Fibroblast of villous mesenchyme (primary cell): ENCODE results near the gene FHL2. TPM values are rescaled to one million over a fixed set of nuclear protein-coding genes. Genes with fewer than 3 reads are reported as not detected.

Experiments
- DNase-seq: peaks from one replicate; pipeline ENCODE4 v3.0.0-alpha.2; 2010; ENCODE audit warnings: low read depth
- H3K4me3 ChIP-seq: 2 replicates; pipeline ENCODE4 v1.5.1; 2011; ENCODE audit warnings: low read depth, mild to moderate bottlenecking, low read length
- CTCF ChIP-seq: IDR thresholded peaks from 2 replicates; pipeline ENCODE4 v1.5.1; 2012; ENCODE audit warnings: low read depth, mild to moderate bottlenecking, low read length; ENCODE audit not compliant: insufficient read depth
- total RNA-seq: library from RNA; depleted of rRNA; stranded (reverse); fragments of >200 nt; gene quantifications from 2 replicates; pipeline ENCODE4 v1.2.3, GENCODE V29; 2012

Gene FHL2
- total RNA-seq, 1 donor, result 343 TPM

GRCh38 chr2:105323111-105323510, 75.7 kb downstream of the FHL2 start:
- TF ChIP-seq CTCF, result no peak
- H3K4me3 ChIP-seq, result no peak overlapping the region
- no peak for DNase-seq

- no peak for TF ChIP-seq CTCF
- H3K4me3 ChIP-seq, result no peak overlapping the region
- no peak for DNase-seq
These were observed 76.8 kb downstream of the FHL2 start for GRCh38 chr2:105321875-105322646.

- no peak for TF ChIP-seq CTCF
- peak; percentile 77 for DNase-seq
- no peak overlapping the region for H3K4me3 ChIP-seq
These were observed 78.1 kb downstream of the FHL2 start for GRCh38 chr2:105320651-105321215.

- DNase-seq, result no peak
- TF ChIP-seq CTCF, result no peak
- H3K4me3 ChIP-seq, result no peak overlapping the region
These were observed 80.9 kb downstream of the FHL2 start for GRCh38 chr2:105317937-105318336.

- no peak for TF ChIP-seq CTCF
- H3K4me3 ChIP-seq, result no peak overlapping the region
- DNase-seq, result no peak
These were observed 83.5 kb downstream of the FHL2 start for GRCh38 chr2:105315314-105315713.

- no peak for TF ChIP-seq CTCF
- DNase-seq, result no peak
- no peak overlapping the region for H3K4me3 ChIP-seq
These were observed 85.0 kb downstream of the FHL2 start for GRCh38 chr2:105313877-105314276.

Other genes with a start within 250 kb of the FHL2 start
- not detected in 2 replicates for gene GPR45, start 157.3 kb downstream of the FHL2 start, total RNA-seq
- gene TGFBRAP1, start 69.3 kb downstream of the FHL2 start, total RNA-seq, result 29.4 and 33.2 TPM in 2 replicates
- 12.9 and 23.7 TPM in 2 replicates for gene C2orf49, start 61.5 kb downstream of the FHL2 start, total RNA-seq